Measurements from ENCODE around the gene FARSA. TPM values are rescaled to one million over a fixed set of nuclear protein-coding genes. Genes with fewer than 3 reads are reported as not detected.

The FARSA gene
- total RNA-seq, 3 donors from 2014 or later: 44.1 to 54.0 (median 48.1) TPM

DNA sequence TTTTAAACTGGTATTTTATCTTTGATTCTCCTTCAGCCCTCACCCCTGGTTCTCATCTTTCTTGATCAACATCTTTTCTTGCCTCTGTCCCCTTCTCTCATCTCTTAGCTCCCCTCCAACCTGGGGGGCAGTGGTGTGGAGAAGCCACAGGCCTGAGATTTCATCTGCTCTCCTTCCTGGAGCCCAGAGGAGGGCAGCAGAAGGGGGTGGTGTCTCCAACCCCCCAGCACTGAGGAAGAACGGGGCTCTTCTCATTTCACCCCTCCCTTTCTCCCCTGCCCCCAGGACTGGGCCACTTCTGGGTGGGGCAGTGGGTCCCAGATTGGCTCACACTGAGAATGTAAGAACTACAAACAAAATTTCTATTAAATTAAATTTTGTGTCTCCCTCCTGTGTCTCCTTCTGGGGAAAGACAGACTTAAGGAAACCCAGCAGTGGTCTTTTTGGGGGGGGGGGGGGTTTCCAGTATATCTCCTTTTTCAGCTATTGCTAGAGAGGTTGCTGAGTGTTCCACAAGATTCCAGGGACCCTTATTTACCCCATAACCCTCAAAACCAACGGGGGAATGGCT lies 10.7 kb upstream of the FARSA start:
- TF ChIP-seq, protein P1, sequence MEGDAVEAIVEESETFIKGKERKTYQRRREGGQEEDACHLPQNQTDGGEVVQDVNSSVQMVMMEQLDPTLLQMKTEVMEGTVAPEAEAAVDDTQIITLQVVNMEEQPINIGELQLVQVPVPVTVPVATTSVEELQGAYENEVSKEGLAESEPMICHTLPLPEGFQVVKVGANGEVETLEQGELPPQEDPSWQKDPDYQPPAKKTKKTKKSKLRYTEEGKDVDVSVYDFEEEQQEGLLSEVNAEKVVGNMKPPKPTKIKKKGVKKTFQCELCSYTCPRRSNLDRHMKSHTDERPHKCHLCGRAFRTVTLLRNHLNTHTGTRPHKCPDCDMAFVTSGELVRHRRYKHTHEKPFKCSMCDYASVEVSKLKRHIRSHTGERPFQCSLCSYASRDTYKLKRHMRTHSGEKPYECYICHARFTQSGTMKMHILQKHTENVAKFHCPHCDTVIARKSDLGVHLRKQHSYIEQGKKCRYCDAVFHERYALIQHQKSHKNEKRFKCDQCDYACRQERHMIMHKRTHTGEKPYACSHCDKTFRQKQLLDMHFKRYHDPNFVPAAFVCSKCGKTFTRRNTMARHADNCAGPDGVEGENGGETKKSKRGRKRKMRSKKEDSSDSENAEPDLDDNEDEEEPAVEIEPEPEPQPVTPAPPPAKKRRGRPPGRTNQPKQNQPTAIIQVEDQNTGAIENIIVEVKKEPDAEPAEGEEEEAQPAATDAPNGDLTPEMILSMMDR (IDR thresholded peaks at IDR 0.05): no peak
- Histone ChIP-seq H3K4me3 (no peak overlapping the region), H3K9me3 (no peaks in the 10 kb centered on the region), H3K4me1 (ENCODE audit: low read depth) (peaks cover 33% of the 10 kb centered on the region), H3K36me3 (ENCODE audit: low read depth) (peaks cover 8% of the 10 kb centered on the region)
- ATAC-seq (no peak), DNase-seq (no peak)
- intact Hi-C loops (cut with DNase I, micrococcal nuclease): loop anchor here in 1 of 2 donors (10.0 kb wide), 1 partner anchor 59 kb away; the partner anchor contains the start of genes DNASE2 and KLF1

DNA sequence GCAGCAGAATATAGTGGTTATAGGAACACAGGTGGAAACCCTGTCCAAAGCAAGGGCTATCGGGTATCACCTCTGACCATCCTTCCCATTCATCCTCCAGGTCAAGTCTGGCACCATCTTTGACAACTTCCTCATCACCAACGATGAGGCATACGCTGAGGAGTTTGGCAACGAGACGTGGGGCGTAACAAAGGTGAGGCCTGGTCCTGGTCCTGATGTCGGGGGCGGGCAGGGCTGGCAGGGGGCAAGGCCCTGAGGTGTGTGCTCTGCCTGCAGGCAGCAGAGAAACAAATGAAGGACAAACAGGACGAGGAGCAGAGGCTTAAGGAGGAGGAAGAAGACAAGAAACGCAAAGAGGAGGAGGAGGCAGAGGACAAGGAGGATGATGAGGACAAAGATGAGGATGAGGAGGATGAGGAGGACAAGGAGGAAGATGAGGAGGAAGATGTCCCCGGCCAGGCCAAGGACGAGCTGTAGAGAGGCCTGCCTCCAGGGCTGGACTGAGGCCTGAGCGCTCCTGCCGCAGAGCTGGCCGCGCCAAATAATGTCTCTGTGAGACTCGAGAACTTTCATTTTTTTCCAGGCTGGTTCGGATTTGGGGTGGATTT lies 10.0 kb upstream of the FARSA start:
- DNase-seq: no peak

DNA sequence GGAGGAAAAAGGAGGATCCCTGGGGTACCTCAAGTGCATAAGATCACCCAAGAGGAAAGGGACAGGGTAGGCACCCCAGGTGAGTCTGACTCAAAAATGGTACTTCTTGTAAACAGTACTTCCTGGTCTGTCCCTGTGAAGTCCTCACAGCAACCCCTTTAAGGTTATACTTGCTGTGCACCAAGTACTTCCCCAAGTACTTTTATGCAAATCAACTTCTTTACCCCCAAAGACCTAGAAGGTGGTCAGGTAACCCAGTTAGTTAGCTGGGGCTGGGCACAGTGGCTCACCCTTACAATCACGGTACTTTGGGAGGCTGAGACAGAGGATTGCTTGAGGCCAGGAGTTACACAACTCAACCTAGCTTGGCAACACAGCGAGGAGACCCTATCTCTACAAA lies 7.4 kb upstream of the FARSA start:
- Histone ChIP-seq H3K4me3 (no peak overlapping the region), H3K9me3 (no peaks in the 10 kb centered on the region), H3K4me1 (ENCODE audit: low read depth) (peaks cover 25% of the 10 kb centered on the region), H3K36me3 (ENCODE audit: low read depth) (no peaks in the 10 kb centered on the region)
- TF ChIP-seq, protein P1 (IDR thresholded peaks at IDR 0.05): no peak
- ATAC-seq: no peak
- no peak for DNase-seq
- intact Hi-C loops (cut with DNase I, micrococcal nuclease): loop anchor here in 1 of 2 donors (10.0 kb wide), 1 partner anchor 56 kb away; the partner anchor contains the start of genes DNASE2 and KLF1

More for the DNA sequence above, 10.0 kb upstream of the FARSA start:
- ATAC-seq: no peak
- H3K9me3 ChIP-seq: no peaks in the 10 kb centered on the region
- intact Hi-C loops (cut with DNase I, micrococcal nuclease): loop anchor here in 1 of 2 donors (10.0 kb wide), 1 partner anchor 59 kb away; the partner anchor contains the start of genes DNASE2 and KLF1
- H3K4me1 ChIP-seq (ENCODE audit: low read depth): peaks cover 33% of the 10 kb centered on the region
- no peak overlapping the region for H3K4me3 ChIP-seq
- TF ChIP-seq, protein P1 (IDR thresholded peaks at IDR 0.05): no peak
- peaks cover 4% of the 10 kb centered on the region for H3K36me3 ChIP-seq (ENCODE audit: low read depth)

DNA sequence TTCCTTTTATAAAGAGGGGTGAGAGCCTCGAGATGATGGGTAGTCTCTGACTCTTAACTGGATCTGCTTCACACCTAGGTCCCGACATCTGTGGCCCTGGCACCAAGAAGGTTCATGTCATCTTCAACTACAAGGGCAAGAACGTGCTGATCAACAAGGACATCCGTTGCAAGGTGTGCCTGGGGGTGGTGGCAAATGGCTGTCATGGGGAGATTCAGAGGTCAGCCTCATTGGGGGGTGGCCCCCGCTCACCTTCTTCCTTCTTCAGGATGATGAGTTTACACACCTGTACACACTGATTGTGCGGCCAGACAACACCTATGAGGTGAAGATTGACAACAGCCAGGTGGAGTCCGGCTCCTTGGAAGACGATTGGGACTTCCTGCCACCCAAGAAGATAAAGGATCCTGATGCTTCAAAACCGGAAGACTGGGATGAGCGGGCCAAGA lies 6.5 kb upstream of the FARSA start:
- no peak for DNase-seq
- no peak for ATAC-seq
- Histone ChIP-seq H3K9me3 (no peaks in the 10 kb centered on the region), H3K4me1 (ENCODE audit: low read depth) (peaks cover 25% of the 10 kb centered on the region), H3K4me3 (no peak overlapping the region), H3K36me3 (ENCODE audit: low read depth) (no peaks in the 10 kb centered on the region)
- intact Hi-C loops (cut with DNase I, micrococcal nuclease): loop anchor here in 1 of 2 donors (10.0 kb wide), 1 partner anchor 55 kb away; the partner anchor contains the start of genes DNASE2 and KLF1
- TF ChIP-seq, protein P1 (IDR thresholded peaks at IDR 0.05): no peak

DNA sequence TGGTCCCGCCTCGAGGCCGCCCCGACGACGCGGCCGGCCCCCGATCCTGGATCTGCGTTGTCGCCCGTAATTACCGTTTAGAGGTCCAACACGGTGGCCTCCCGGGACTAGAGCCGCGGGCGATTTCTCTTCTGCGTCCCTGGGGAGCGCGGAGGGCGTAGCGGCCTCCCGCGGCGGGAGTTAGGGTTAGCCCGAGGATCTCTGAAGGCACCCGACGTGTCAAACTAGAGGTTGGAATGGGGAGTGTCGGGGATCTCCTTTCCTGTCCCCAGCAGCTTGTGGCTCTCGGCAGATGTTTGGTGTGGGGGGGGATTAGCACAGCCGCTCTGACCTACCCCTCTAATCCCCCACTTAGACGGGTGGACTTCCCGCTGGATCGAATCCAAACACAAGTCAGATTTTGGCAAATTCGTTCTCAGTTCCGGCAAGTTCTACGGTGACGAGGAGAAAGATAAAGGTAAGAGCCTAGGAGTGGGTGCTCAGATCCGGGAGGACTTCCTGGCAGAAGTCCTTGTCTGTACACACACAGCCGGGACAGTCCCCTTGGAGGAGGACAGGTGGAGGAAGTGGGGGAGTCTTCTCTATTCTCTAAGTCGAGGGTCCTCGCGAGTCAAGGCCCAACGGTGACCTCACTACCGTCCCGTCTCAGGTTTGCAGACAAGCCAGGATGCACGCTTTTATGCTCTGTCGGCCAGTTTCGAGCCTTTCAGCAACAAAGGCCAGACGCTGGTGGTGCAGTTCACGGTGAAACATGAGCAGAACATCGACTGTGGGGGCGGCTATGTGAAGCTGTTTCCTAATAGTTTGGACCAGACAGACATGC lies 5.5 kb upstream of the FARSA start:
- peak; percentile 52 for ATAC-seq
- Histone ChIP-seq H3K9me3 (no peaks in the 10 kb centered on the region), H3K4me1 (ENCODE audit: low read depth) (peaks cover 25% of the 10 kb centered on the region), H3K4me3 (peak overlapping the region; percentile 98), H3K36me3 (ENCODE audit: low read depth) (no peaks in the 10 kb centered on the region)
- DNase-seq: peak in 2 of 3 donors; percentile 46 to 51
- TF ChIP-seq, protein P1 (IDR thresholded peaks at IDR 0.05): no peak
- intact Hi-C loops (cut with DNase I, micrococcal nuclease): no loop called here

All from mucosa of descending colon (tissue), 3 donors.